ENCODE data around the gene SH3GL3.
A peak's percentile ranks its signal among the peaks of the same experiment; 100 is the strongest.

Gene SH3GL3

DNA sequence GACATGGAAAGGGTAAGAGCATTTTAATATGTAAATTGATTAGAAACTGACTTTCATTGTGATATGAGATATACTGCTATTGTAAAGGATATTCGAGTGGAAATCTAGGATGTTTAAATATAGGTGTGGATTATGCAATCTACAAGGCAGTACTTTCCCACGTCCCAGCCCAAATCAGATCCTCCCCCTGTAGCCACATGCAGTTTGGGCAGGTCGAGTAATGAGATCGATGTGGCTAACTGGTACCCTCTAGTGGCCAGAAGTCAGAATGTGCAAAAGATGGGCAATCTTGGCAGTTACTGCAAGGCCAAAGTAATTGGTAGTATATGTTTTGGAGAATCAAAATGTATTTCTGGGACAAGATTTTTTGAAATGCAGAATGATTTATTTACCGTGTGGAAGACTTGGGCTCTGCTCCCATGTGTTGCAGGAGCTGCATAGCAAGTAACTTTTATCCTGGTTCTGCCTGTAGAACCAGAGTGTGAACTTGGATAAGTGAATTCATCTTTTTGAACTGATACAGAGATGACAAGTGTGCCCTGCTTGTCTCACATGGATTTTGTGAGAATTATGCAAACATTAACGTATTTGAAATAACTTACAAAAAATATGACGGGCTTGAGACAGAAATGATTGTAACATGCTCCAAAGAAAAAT, 112.3 kb downstream of the SH3GL3 start:
- TF ChIP-seq EZH2phosphoT487 (conservative IDR thresholded peaks at IDR 0.05; ENCODE audit: low read length) = no peak
- TF ChIP-seq, protein P1, sequence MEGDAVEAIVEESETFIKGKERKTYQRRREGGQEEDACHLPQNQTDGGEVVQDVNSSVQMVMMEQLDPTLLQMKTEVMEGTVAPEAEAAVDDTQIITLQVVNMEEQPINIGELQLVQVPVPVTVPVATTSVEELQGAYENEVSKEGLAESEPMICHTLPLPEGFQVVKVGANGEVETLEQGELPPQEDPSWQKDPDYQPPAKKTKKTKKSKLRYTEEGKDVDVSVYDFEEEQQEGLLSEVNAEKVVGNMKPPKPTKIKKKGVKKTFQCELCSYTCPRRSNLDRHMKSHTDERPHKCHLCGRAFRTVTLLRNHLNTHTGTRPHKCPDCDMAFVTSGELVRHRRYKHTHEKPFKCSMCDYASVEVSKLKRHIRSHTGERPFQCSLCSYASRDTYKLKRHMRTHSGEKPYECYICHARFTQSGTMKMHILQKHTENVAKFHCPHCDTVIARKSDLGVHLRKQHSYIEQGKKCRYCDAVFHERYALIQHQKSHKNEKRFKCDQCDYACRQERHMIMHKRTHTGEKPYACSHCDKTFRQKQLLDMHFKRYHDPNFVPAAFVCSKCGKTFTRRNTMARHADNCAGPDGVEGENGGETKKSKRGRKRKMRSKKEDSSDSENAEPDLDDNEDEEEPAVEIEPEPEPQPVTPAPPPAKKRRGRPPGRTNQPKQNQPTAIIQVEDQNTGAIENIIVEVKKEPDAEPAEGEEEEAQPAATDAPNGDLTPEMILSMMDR (IDR thresholded peaks at IDR 0.05; ENCODE audit: insufficient read depth, low read length, poor library complexity, severe bottlenecking) = peak; percentile 70
- H3K27me3 ChIP-seq (ENCODE audit: low read length) = no peaks in the 10 kb centered on the region

DNA sequence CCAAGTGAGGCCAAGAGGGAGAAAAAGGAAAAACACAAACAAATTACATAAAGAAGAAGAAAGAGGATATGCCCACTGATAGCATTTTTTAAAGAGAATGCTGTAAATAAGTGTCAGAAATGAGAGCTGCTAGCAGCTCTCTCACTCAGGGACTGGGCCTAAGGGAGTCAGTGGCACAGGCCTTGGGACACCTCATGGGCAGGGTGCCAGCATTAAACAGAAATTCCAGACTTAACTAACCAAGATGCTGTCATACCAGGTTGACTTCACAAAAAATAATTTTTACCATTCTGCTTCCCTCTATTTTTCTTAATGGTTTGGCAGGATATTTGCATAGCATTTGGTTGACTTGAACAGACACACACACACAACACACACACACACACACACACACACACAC, 114.5 kb downstream of the SH3GL3 start:
- Histone ChIP-seq H3K27me3 (ENCODE audit: low read length) (no peaks in the 10 kb centered on the region), H3F3A (ENCODE audit: insufficient read depth) (no peaks in the 10 kb centered on the region), H3K79me2 (ENCODE audit: insufficient read depth, low read length) (no peaks in the 10 kb centered on the region), H3K36me3 (ENCODE audit: low read length) (no peaks in the 10 kb centered on the region), H3K4me2 (ENCODE audit: low read depth, low read length, poor library complexity, severe bottlenecking) (no peak overlapping the region), H3K9me2 (replicated peaks; ENCODE audit: insufficient read depth, low read length) (no peaks in the 10 kb centered on the region), H2AFZ (ENCODE audit: low read depth, low read length, severe bottlenecking) (no peak overlapping the region), H4K20me1 (ENCODE audit: low read depth, low read length) (no peaks in the 10 kb centered on the region), H3K27ac (ENCODE audit: low read depth, low read length) (no peak overlapping the region), H3K4me3 (ENCODE audit: insufficient read depth, low read length, poor library complexity, severe bottlenecking) (no peak overlapping the region), H3K9ac (ENCODE audit: low read length) (no peak overlapping the region), H3K9me3 (ENCODE audit: insufficient read depth, low read length) (no peaks in the 10 kb centered on the region)
- TF ChIP-seq, protein P1 (IDR thresholded peaks at IDR 0.05; ENCODE audit: insufficient read depth, low read length, poor library complexity, severe bottlenecking) = no peak
- no peak for TF ChIP-seq EZH2phosphoT487 (conservative IDR thresholded peaks at IDR 0.05; ENCODE audit: low read length)

More for the DNA sequence above, 112.3 kb downstream of the SH3GL3 start:
- H3K36me3 ChIP-seq (ENCODE audit: low read length) = no peaks in the 10 kb centered on the region
- H3K9me2 ChIP-seq (replicated peaks; ENCODE audit: insufficient read depth, low read length) = no peaks in the 10 kb centered on the region
- H3K4me2 ChIP-seq (ENCODE audit: low read depth, low read length, poor library complexity, severe bottlenecking) = no peak overlapping the region
- H3F3A ChIP-seq (ENCODE audit: insufficient read depth) = no peaks in the 10 kb centered on the region
- no peaks in the 10 kb centered on the region for H3K79me2 ChIP-seq (ENCODE audit: insufficient read depth, low read length)
- H2AFZ ChIP-seq (ENCODE audit: low read depth, low read length, severe bottlenecking) = no peak overlapping the region
- H3K4me3 ChIP-seq (ENCODE audit: insufficient read depth, low read length, poor library complexity, severe bottlenecking) = no peak overlapping the region
- H3K27ac ChIP-seq (ENCODE audit: low read depth, low read length) = no peak overlapping the region
- H3K9ac ChIP-seq (ENCODE audit: low read length) = no peak overlapping the region
- H3K9me3 ChIP-seq (ENCODE audit: insufficient read depth, low read length) = no peaks in the 10 kb centered on the region
- H4K20me1 ChIP-seq (ENCODE audit: low read depth, low read length) = no peaks in the 10 kb centered on the region

DNA sequence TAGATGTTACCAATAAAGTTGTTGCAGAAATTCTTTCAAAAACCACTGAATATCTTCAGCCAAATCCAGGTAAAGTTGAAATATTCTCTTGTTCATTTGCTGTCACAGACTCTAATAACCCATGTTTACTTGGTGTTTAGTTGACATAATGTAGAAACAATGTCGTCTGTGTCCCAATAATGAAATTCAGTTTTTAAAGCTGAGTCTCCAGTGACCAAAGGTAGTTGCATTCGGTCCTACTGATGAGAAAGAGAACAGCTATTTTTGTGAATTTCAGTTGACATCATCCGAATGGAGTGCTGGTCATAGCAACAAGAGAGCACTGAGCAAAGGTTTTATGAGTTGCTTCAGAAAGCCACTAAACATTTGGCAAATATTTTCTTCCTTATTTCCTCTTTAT, 118.0 kb downstream of the SH3GL3 start:
- Histone ChIP-seq H3F3A (ENCODE audit: insufficient read depth) (no peaks in the 10 kb centered on the region), H4K20me1 (ENCODE audit: low read depth, low read length) (no peaks in the 10 kb centered on the region), H3K27ac (ENCODE audit: low read depth, low read length) (no peak overlapping the region), H3K9ac (ENCODE audit: low read length) (no peak overlapping the region), H3K4me2 (ENCODE audit: low read depth, low read length, poor library complexity, severe bottlenecking) (no peak overlapping the region), H3K79me2 (ENCODE audit: insufficient read depth, low read length) (no peaks in the 10 kb centered on the region), H3K4me3 (ENCODE audit: insufficient read depth, low read length, poor library complexity, severe bottlenecking) (no peak overlapping the region), H2AFZ (ENCODE audit: low read depth, low read length, severe bottlenecking) (no peak overlapping the region), H3K9me3 (ENCODE audit: insufficient read depth, low read length) (no peaks in the 10 kb centered on the region), H3K36me3 (ENCODE audit: low read length) (no peaks in the 10 kb centered on the region), H3K27me3 (ENCODE audit: low read length) (no peaks in the 10 kb centered on the region), H3K9me2 (replicated peaks; ENCODE audit: insufficient read depth, low read length) (no peaks in the 10 kb centered on the region)
- no peak for TF ChIP-seq EZH2phosphoT487 (conservative IDR thresholded peaks at IDR 0.05; ENCODE audit: low read length)
- TF ChIP-seq, protein P1 (IDR thresholded peaks at IDR 0.05; ENCODE audit: insufficient read depth, low read length, poor library complexity, severe bottlenecking) = no peak

Data from SU-DHL-6 (cell line).